Trophoblast cell (in vitro differentiated cells and primary cell): ENCODE measurements around the gene PRDM16.

Experiments used
- DNase-seq, 2 donors: peaks; one replicate each; pipeline ENCODE4 v3.0.0-alpha.2; 2016
- H2AFZ ChIP-seq: 2 replicates; pipeline ENCODE4 v1.6.1; 2013; ENCODE audit warnings: low read length, moderate library complexity, mild to moderate bottlenecking; ENCODE audit not compliant: insufficient read depth, poor library complexity
- H2AK5ac ChIP-seq: 2 replicates; pipeline ENCODE4 v1.6.1; 2013; ENCODE audit warnings: mild to moderate bottlenecking, low read length
- H2BK120ac ChIP-seq: 2 replicates; pipeline ENCODE4 v1.6.1; 2013; ENCODE audit warnings: low read length, mild to moderate bottlenecking, moderate library complexity; ENCODE audit not compliant: insufficient read depth, poor library complexity
- H2BK12ac ChIP-seq: 2 replicates; pipeline ENCODE4 v1.6.1; 2013; ENCODE audit warnings: mild to moderate bottlenecking, low read length, moderate library complexity
- H2BK5ac ChIP-seq: 2 replicates; pipeline ENCODE4 v1.6.1; 2013; ENCODE audit warnings: low read length, low read depth, moderate library complexity, mild to moderate bottlenecking; ENCODE audit not compliant: poor library complexity
- H3K14ac ChIP-seq: 2 replicates; pipeline ENCODE4 v1.6.1; 2013; ENCODE audit warnings: mild to moderate bottlenecking, low read length
- H3K18ac ChIP-seq: 2 replicates; pipeline ENCODE4 v1.6.1; 2013; ENCODE audit warnings: mild to moderate bottlenecking, low read length
- H3K23ac ChIP-seq: 2 replicates; pipeline ENCODE4 v1.6.1; 2013; ENCODE audit warnings: low read length
- H3K27ac ChIP-seq: 2 replicates; pipeline ENCODE4 v1.5.1; 2013; ENCODE audit warnings: low read depth, mild to moderate bottlenecking, inconsistent platforms, low read length, moderate library complexity
- H3K27me3 ChIP-seq: 2 replicates; pipeline ENCODE4 v1.6.1; 2013; ENCODE audit warnings: inconsistent platforms, mild to moderate bottlenecking, low read length, moderate library complexity; ENCODE audit not compliant: insufficient read depth
- H3K36me3 ChIP-seq, 2 experiments: 1 replicate in 1 of 2; 2 replicates in 1 of 2; pipeline ENCODE4 v1.6.1; 2013; ENCODE audit warnings: low read length in 2 of 2, mild to moderate bottlenecking in 2 of 2, moderate library complexity in 1 of 2; ENCODE audit not compliant: insufficient read depth in 2 of 2, control insufficient read depth in 1 of 2
- H3K4ac ChIP-seq: 2 replicates; pipeline ENCODE4 v1.6.1; 2013; ENCODE audit warnings: low read depth, mild to moderate bottlenecking, low read length, moderate library complexity
- H3K4me1 ChIP-seq, 2 experiments: 1 replicate in 1 of 2; 2 replicates in 1 of 2; pipeline ENCODE4 v1.6.1; 2013; ENCODE audit warnings: low read length in 2 of 2, mild to moderate bottlenecking in 2 of 2, moderate library complexity in 1 of 2; ENCODE audit not compliant: insufficient read depth in 2 of 2, control insufficient read depth in 1 of 2
- H3K4me2 ChIP-seq: 2 replicates; pipeline ENCODE4 v1.6.1; 2013; ENCODE audit warnings: inconsistent platforms, mild to moderate bottlenecking, low read length, moderate library complexity
- H3K4me3 ChIP-seq: 2 replicates; pipeline ENCODE4 v1.5.1; 2013; ENCODE audit warnings: mild to moderate bottlenecking, low read depth, low read length, inconsistent platforms
- H3K79me1 ChIP-seq: one replicate; pipeline ENCODE4 v1.6.1; 2013; ENCODE audit warnings: low read length
- H3K79me2 ChIP-seq: 2 replicates; pipeline ENCODE4 v1.6.1; 2013; ENCODE audit warnings: low read length, mild to moderate bottlenecking; ENCODE audit not compliant: control insufficient read depth, insufficient read depth, poor library complexity
- H3K9ac ChIP-seq: 2 replicates; pipeline ENCODE4 v1.6.1; 2013; ENCODE audit warnings: mild to moderate bottlenecking, low read length
- H3K9me3 ChIP-seq: 2 replicates; pipeline ENCODE4 v1.6.1; 2013; ENCODE audit warnings: low read depth, mild to moderate bottlenecking, control low read depth, inconsistent platforms, low read length; ENCODE audit not compliant: insufficient read depth
- H4K12ac ChIP-seq: 2 replicates; pipeline ENCODE4 v1.6.1; 2013; ENCODE audit warnings: low read depth, mild to moderate bottlenecking, low read length, moderate library complexity
- H4K8ac ChIP-seq: 2 replicates; pipeline ENCODE4 v1.6.1; 2013; ENCODE audit warnings: low read depth, mild to moderate bottlenecking, low read length, moderate library complexity
- H4K91ac ChIP-seq: one replicate; pipeline ENCODE4 v1.6.1; 2013; ENCODE audit warnings: low read depth, mild to moderate bottlenecking, low read length, moderate library complexity
- WGBS: extraction: QIAGEN DNeasy Blood & Tissue Kit; methylation state at CpG from one replicate; pipeline ENCODE4 v1.1.7; 2013; ENCODE audit warnings: missing lambda C conversion rate; ENCODE audit not compliant: insufficient read length, insufficient coverage; ENCODE audit errors: extremely low coverage; 5-methylcytosine and 5-hydroxymethylcytosine counted together

The PRDM16 gene

GRCh38 chr1:3413975-3414710, 345.1 kb downstream of the PRDM16 start:
- Histone ChIP-seq H2AFZ (no peak overlapping the region), H4K91ac (no peak overlapping the region), H3K9me3 (peaks cover 23% of the 10 kb centered on the region), H2BK120ac (no peak overlapping the region), H3K4me3 (no peak overlapping the region), H3K4me1 (no peaks in the 10 kb centered on the region), H2AK5ac (no peak overlapping the region), H3K4me2 (no peak overlapping the region), H3K27me3 (no peaks in the 10 kb centered on the region), H4K8ac (no peak overlapping the region), H3K23ac (no peak overlapping the region), H3K9ac (no peak overlapping the region), H4K12ac (no peak overlapping the region), H3K4ac (no peak overlapping the region), H3K36me3 (no peaks in the 10 kb centered on the region), H3K14ac (no peak overlapping the region), H2BK12ac (no peak overlapping the region), H2BK5ac (no peak overlapping the region), H3K79me1 (no peaks in the 10 kb centered on the region), H3K27ac (no peak overlapping the region), H3K79me2 (no peaks in the 10 kb centered on the region), H3K18ac (no peak overlapping the region)
- no peak for DNase-seq
- no CpG with 5 or more reads among the region's 34 CpGs for WGBS

- Histone ChIP-seq H3K27me3 (no peaks in the 10 kb centered on the region), H2AK5ac (no peak overlapping the region), H3K4me2 (no peak overlapping the region), H2BK5ac (no peak overlapping the region), H4K12ac (no peak overlapping the region), H2AFZ (no peak overlapping the region), H4K91ac (no peak overlapping the region), H3K9ac (no peak overlapping the region), H3K36me3 (no peaks in the 10 kb centered on the region), H4K8ac (no peak overlapping the region), H2BK120ac (no peak overlapping the region), H3K79me2 (no peaks in the 10 kb centered on the region), H3K4me1 (no peaks in the 10 kb centered on the region), H3K79me1 (no peaks in the 10 kb centered on the region), H2BK12ac (no peak overlapping the region), H3K9me3 (peaks cover 18% of the 10 kb centered on the region), H3K27ac (no peak overlapping the region), H3K4ac (no peak overlapping the region), H3K4me3 (no peak overlapping the region), H3K14ac (no peak overlapping the region), H3K23ac (no peak overlapping the region), H3K18ac (no peak overlapping the region)
- DNase-seq, result no peak
- no CpG with 5 or more reads among the region's 39 CpGs for WGBS
Measured at GRCh38 chr1:3415260-3416090, 346.5 kb downstream of the PRDM16 start.

GRCh38 chr1:3417082-3417739, 348.2 kb downstream of the PRDM16 start:
- no peak for DNase-seq

GRCh38 chr1:3417934-3418333, 348.9 kb downstream of the PRDM16 start:
- WGBS, result no CpG with 5 or more reads among the region's 9 CpGs
- H2BK5ac ChIP-seq, result no peak overlapping the region
- no peaks in the 10 kb centered on the region for H3K27me3 ChIP-seq
- H4K12ac ChIP-seq, result no peak overlapping the region
- H3K79me2 ChIP-seq, result no peaks in the 10 kb centered on the region
- no peaks in the 10 kb centered on the region for H3K4me1 ChIP-seq
- no peak overlapping the region for H2AK5ac ChIP-seq
- H3K9ac ChIP-seq, result no peak overlapping the region
- no peak for DNase-seq
- no peaks in the 10 kb centered on the region for H3K79me1 ChIP-seq
- no peak overlapping the region for H3K4me3 ChIP-seq
- no peak overlapping the region for H3K14ac ChIP-seq
- H4K8ac ChIP-seq, result no peak overlapping the region
- H3K4ac ChIP-seq, result no peak overlapping the region
- no peak overlapping the region for H3K4me2 ChIP-seq
- H3K23ac ChIP-seq, result no peak overlapping the region
- no peak overlapping the region for H4K91ac ChIP-seq
- H3K18ac ChIP-seq, result no peak overlapping the region
- H2AFZ ChIP-seq, result no peak overlapping the region
- peaks cover 32% of the 10 kb centered on the region for H3K9me3 ChIP-seq
- H3K36me3 ChIP-seq, result no peaks in the 10 kb centered on the region
- H3K27ac ChIP-seq, result no peak overlapping the region
- no peak overlapping the region for H2BK120ac ChIP-seq
- H2BK12ac ChIP-seq, result no peak overlapping the region

More at GRCh38 chr1:3417082-3417739, 348.2 kb downstream of the PRDM16 start:
- H3K27me3 ChIP-seq, result no peaks in the 10 kb centered on the region
- H3K4ac ChIP-seq, result no peak overlapping the region
- H3K4me1 ChIP-seq, result no peaks in the 10 kb centered on the region
- H3K9me3 ChIP-seq, result peaks cover 29% of the 10 kb centered on the region
- no peak overlapping the region for H3K27ac ChIP-seq
- no peak overlapping the region for H3K4me3 ChIP-seq
- H3K79me2 ChIP-seq, result no peaks in the 10 kb centered on the region
- H4K8ac ChIP-seq, result no peak overlapping the region
- no peak overlapping the region for H2AK5ac ChIP-seq
- H3K4me2 ChIP-seq, result no peak overlapping the region
- H3K18ac ChIP-seq, result no peak overlapping the region
- H3K9ac ChIP-seq, result no peak overlapping the region
- H2BK120ac ChIP-seq, result no peak overlapping the region
- H3K79me1 ChIP-seq, result no peaks in the 10 kb centered on the region
- no peak overlapping the region for H2AFZ ChIP-seq
- no peak overlapping the region for H3K14ac ChIP-seq
- no peak overlapping the region for H2BK5ac ChIP-seq
- WGBS, result no CpG with 5 or more reads among the region's 6 CpGs
- no peaks in the 10 kb centered on the region for H3K36me3 ChIP-seq
- H4K91ac ChIP-seq, result no peak overlapping the region
- no peak overlapping the region for H2BK12ac ChIP-seq
- no peak overlapping the region for H3K23ac ChIP-seq
- no peak overlapping the region for H4K12ac ChIP-seq
